Upper lobe of left lung (tissue), 6 donors: ENCODE results near the gene CD79A. TPM values are rescaled to one million over a fixed set of nuclear protein-coding genes. Genes with fewer than 3 reads are reported as not detected.

ENCODE experiments used
- ATAC-seq, 2 donors: fragments of 200-7000 bp; cut with Tn5 transposase; one replicate each; pipeline ENCODE4 v1.9.1; 2022; ENCODE audit warnings: mild to moderate bottlenecking in 2 of 2, moderate library complexity in 2 of 2; ENCODE audit not compliant: low FRiP score in 2 of 2
- DNase-seq, 2 donors: peaks; one replicate each; pipeline ENCODE4 v3.0.0-alpha.2; 2019 to 2020
- H3K27ac ChIP-seq, 4 donors: fragments of 200-600 bp; sonication (generic); one replicate each; pipeline ENCODE4 v1.5.1; 2016 to 2019
- H3K27me3 ChIP-seq, 4 donors: fragments of 200-600 bp; sonication (generic); one replicate each; pipeline ENCODE4 v1.5.1; 2017 to 2019
- H3K36me3 ChIP-seq, 4 donors: fragments of 200-600 bp; sonication (generic); one replicate each; pipeline ENCODE4 v1.5.1; 2016 to 2019
- H3K4me1 ChIP-seq, 4 donors: fragments of 200-600 bp; sonication (generic); one replicate each; pipeline ENCODE4 v1.5.1; 2018 to 2019
- H3K4me3 ChIP-seq, 4 donors: fragments of 200-600 bp; sonication (generic); one replicate each; pipeline ENCODE4 v1.5.1; 2017 to 2019; ENCODE audit warnings: mild to moderate bottlenecking in 2 of 4, moderate library complexity in 1 of 4
- H3K9me3 ChIP-seq, 4 donors: fragments of 200-600 bp; sonication (generic); one replicate each; pipeline ENCODE4 v1.5.1; 2018 to 2019
- CTCF ChIP-seq, 6 experiments: fragments of 450-650 bp in 4 of 6; fragments of 200-600 bp in 2 of 6; sonication (generic) in 2 of 6; IDR thresholded peaks; one replicate each; pipeline ENCODE4 v1.5.1; 2016 to 2019; ENCODE audit warnings: antibody characterized with exemption in 6 of 6
- EP300 ChIP-seq, 4 donors: sonication (generic); formaldehyde crosslinking; IDR thresholded peaks; one replicate each; pipeline ENCODE4 v1.5.1; 2017; ENCODE audit warnings: antibody characterized with exemption in 4 of 4, control low read depth in 2 of 4
- POLR2A ChIP-seq, 4 donors: fragments of 450-650 bp; IDR thresholded peaks; one replicate each; pipeline ENCODE4 v1.5.1; 2016 to 2017; ENCODE audit warnings: antibody characterized with exemption in 4 of 4, mild to moderate bottlenecking in 2 of 4
- POLR2AphosphoS5 ChIP-seq, 2 donors: sonication (generic); formaldehyde crosslinking; IDR thresholded peaks; one replicate each; pipeline ENCODE4 v1.5.1; 2017; ENCODE audit warnings: antibody characterized with exemption in 2 of 2
- WGBS, 2 donors: methylation state at CpG; one replicate each; pipeline ENCODE4 v1.1.5; 2017 to 2018; 5-methylcytosine and 5-hydroxymethylcytosine counted together
- total RNA-seq, 6 donors: library from RNA; depleted of rRNA in 4 of 6; stranded (reverse); fragments of >200 nt in 4 of 6; gene quantifications; one replicate each; pipeline versions ENCODE4 v1.1.0 to v1.2.1, GENCODE V29; 2016 to 2021
- donor health status: DM: no; HTN: no; CAD: no; lungs with moderate emphysema.
- donor health status: DM: no; HTN: yes; CAD: no; lungs with severe emphysema.

Gene CD79A
- total RNA-seq, 6 donors from 2014 or later = 0.76 to 4.7 (median 4.1) TPM; not detected in 1

GRCh38 chr19:41859618-41860418 is 17.3 kb upstream of the CD79A start, which contains the start of gene RPS19:
Gene RPS19 (plus strand): TSS chr19:41860255. CDS start chr19:41860775, 520 bp downstream.
- H3K36me3 ChIP-seq = peaks cover 10 to 38% (median 30%) of the 10 kb centered on the region in 4 donors
- H3K27me3 ChIP-seq = no peaks in the 10 kb centered on the region
- peak within 1 kb of the TSS; percentile 77 to 97 (median 81) for H3K4me3 ChIP-seq
- DNase-seq = peak; percentile 96 to 97
- TF ChIP-seq EP300 (IDR thresholded peaks at IDR 0.05) (peak in 1 of 4 donors; percentile 50), POLR2AphosphoS5 (IDR thresholded peaks at IDR 0.05) (peak; percentile 87 to 88), CTCF (IDR thresholded peaks at IDR 0.05) (peak; percentile 59 to 97 (median 94)), POLR2A (IDR thresholded peaks at IDR 0.05) (peak in 3 of 4 donors; percentile 37 to 92 (median 87))
- H3K4me1 ChIP-seq = peaks cover 31 to 43% (median 34%) of the 10 kb centered on the region in 4 donors
- no peaks in the 10 kb centered on the region for H3K9me3 ChIP-seq
- ATAC-seq = peak; percentile 97
- 0 to 1% methylated on average over 37 to 61 of the region's 76 CpGs for WGBS, 2 donors
- H3K27ac ChIP-seq = peak within 1 kb of the TSS; percentile 89 to 98 (median 92)

GRCh38 chr19:41860419-41861115 is 16.5 kb upstream of the CD79A start:
- peak overlapping the region; percentile 89 to 98 (median 92) for H3K27ac ChIP-seq
- peaks cover 12 to 46% (median 37%) of the 10 kb centered on the region in 4 donors for H3K36me3 ChIP-seq
- DNase-seq (no peak), ATAC-seq (no peak)
- peak overlapping the region; percentile 77 to 97 (median 81) for H3K4me3 ChIP-seq
- H3K4me1 ChIP-seq = peaks cover 31 to 43% (median 34%) of the 10 kb centered on the region in 4 donors
- no peak for TF ChIP-seq EP300 (IDR thresholded peaks at IDR 0.05)
- no peak for TF ChIP-seq POLR2AphosphoS5 (IDR thresholded peaks at IDR 0.05)
- no peak for TF ChIP-seq CTCF (IDR thresholded peaks at IDR 0.05)
- no peak for TF ChIP-seq POLR2A (IDR thresholded peaks at IDR 0.05)
- H3K9me3 ChIP-seq = no peaks in the 10 kb centered on the region
- 3 to 5% methylated on average over 9 to 29 of the region's 45 CpGs for WGBS, 2 donors
- H3K27me3 ChIP-seq = no peaks in the 10 kb centered on the region

- Histone ChIP-seq H3K4me1 (peaks cover 35 to 45% (median 36%) of the 10 kb centered on the region in 4 donors), H3K36me3 (peaks cover 13 to 51% (median 39%) of the 10 kb centered on the region in 4 donors), H3K27ac (peak overlapping the region; percentile 89 to 98 (median 92)), H3K4me3 (peak overlapping the region; percentile 77 to 97 (median 81)), H3K27me3 (no peaks in the 10 kb centered on the region), H3K9me3 (no peaks in the 10 kb centered on the region)
- TF ChIP-seq POLR2A (IDR thresholded peaks at IDR 0.05) (no peak), CTCF (IDR thresholded peaks at IDR 0.05) (no peak), POLR2AphosphoS5 (IDR thresholded peaks at IDR 0.05) (no peak), EP300 (IDR thresholded peaks at IDR 0.05) (no peak)
- 26 to 39% methylated on average over 9 of the region's 9 CpGs for WGBS, 2 donors
- DNase-seq = no peak
- ATAC-seq = no peak
Measured at GRCh38 chr19:41861116-41861768, 15.8 kb upstream of the CD79A start.

- H3K4me3 ChIP-seq = peak overlapping the region in 1 of 4 donors; percentile 97
- H3K36me3 ChIP-seq = peaks cover 13 to 57% (median 42%) of the 10 kb centered on the region in 4 donors
- H3K9me3 ChIP-seq = no peaks in the 10 kb centered on the region
- ATAC-seq = no peak
- TF ChIP-seq CTCF (IDR thresholded peaks at IDR 0.05) (no peak), POLR2A (IDR thresholded peaks at IDR 0.05) (no peak), EP300 (IDR thresholded peaks at IDR 0.05) (no peak), POLR2AphosphoS5 (IDR thresholded peaks at IDR 0.05) (no peak)
- H3K4me1 ChIP-seq = peaks cover 39 to 51% (median 42%) of the 10 kb centered on the region in 4 donors
- whole genome bisulfite sequencing, 2 donors = 66 to 71% methylated on average over 9 of the region's 9 CpGs
- no peaks in the 10 kb centered on the region for H3K27me3 ChIP-seq
- DNase-seq = no peak
- H3K27ac ChIP-seq = no peak overlapping the region
Measured at GRCh38 chr19:41861846-41862245, 15.2 kb upstream of the CD79A start.
